IPS-20b (cell line): ENCODE results near the gene TRABD2B.

Experiments
- H3K27ac ChIP-seq: one replicate; pipeline ENCODE4 v1.5.1; 2013; ENCODE audit warnings: low read length
- H3K27me3 ChIP-seq: 2 replicates; pipeline ENCODE4 v1.6.1; 2013; ENCODE audit warnings: mild to moderate bottlenecking, low read length, inconsistent platforms; ENCODE audit not compliant: insufficient read depth
- H3K36me3 ChIP-seq: 2 replicates; pipeline ENCODE4 v1.6.1; 2013; ENCODE audit warnings: low read depth, mild to moderate bottlenecking, inconsistent platforms, low read length, moderate library complexity; ENCODE audit not compliant: insufficient read depth
- H3K4me1 ChIP-seq: 2 replicates; pipeline ENCODE4 v1.6.1; 2013; ENCODE audit warnings: mild to moderate bottlenecking, control low read depth, inconsistent platforms, low read length, moderate library complexity; ENCODE audit not compliant: insufficient read depth
- H3K4me3 ChIP-seq: 2 replicates; pipeline ENCODE4 v1.5.1; 2013; ENCODE audit warnings: mild to moderate bottlenecking, low read length, inconsistent platforms
- H3K9ac ChIP-seq: 2 replicates; pipeline ENCODE4 v1.6.1; 2013; ENCODE audit warnings: low read depth, mild to moderate bottlenecking, inconsistent platforms, low read length, moderate library complexity
- H3K9me3 ChIP-seq: 2 replicates; pipeline ENCODE4 v1.6.1; 2013; ENCODE audit warnings: mild to moderate bottlenecking, low read depth, low read length, inconsistent platforms; ENCODE audit not compliant: insufficient read depth

TRABD2B gene

DNA sequence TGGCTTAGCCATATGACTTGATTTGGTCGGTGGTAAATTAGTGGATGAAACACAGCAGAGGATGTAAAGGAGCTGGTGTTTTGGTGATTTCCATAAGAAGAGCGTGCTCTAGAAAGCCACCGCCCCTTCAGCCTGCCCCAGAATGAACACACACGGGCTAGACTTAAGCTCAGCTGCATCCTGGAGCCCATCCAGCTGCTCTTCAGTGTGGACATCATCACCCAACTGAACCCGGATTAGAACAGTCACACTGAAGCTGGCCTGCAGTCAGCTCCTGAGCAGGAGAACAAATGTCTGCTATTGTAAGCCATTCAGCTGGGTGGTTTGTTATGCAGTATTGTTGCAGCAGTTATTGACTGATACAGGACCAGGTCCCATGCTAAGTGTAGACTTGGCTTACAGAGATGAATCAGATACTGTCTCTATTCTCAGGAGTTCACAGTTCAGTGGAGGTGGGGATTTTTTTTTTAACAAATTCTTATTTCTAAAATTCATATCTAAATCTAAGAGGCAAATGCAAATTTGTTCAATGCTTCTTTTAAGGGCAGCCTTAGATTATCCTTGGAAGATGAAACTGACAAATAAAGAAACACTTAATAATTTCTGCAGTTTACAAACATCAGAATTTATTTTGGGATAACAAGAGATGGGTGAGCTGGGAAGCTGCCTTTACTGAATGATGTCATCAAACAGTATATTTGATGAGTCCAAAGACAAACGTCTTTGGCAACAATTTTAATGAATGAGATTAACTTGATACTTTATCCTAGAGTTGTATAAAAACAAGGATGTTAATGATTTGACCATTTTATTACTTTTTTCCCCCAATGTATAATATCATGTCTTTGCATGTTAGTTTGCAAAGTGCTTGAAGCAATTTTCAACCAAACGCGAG lies 251.2 kb downstream of the TRABD2B start:
- no peak overlapping the region for H3K9ac ChIP-seq

DNA sequence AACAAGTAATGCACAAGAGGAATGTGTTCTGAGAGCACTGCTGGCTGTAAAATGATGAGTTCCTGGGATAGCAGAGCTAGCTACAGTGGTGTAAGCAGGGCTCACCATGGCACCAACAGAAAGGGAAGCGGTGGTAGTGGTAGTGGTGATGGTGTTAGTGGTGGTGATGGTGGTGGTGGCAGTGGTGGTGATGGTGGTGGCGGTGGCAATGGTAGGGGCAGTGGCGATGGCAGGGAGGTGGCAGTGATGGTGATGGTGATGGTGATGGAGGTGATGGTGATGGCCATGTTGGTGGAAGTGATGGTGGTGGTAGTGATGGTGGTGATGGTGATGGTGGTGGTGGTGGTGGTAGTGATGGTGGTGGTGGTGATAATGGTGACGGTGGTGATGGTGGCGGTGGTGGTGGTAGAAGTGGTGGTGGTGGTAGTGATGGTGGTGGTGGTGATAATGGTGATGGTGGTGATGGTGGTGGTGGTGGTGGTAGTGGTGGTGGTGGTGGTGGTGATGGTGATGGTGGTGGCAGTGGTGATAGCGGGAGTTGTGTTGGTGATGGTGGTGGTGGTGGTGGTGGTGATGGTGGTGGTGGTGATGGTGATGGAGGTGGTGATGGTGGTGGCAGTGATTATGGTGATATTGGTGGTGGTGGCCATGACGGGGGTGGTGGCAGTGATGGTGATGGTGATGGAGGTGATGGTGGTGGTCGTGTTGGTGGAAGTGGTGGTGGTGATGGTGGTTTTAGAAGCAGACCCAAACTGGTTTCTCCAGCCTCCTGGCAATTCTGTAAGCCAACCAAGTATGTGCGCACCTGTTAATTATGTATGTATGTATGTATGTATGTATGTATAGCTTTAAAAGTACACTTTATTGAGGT lies 254.1 kb downstream of the TRABD2B start:
- no peaks in the 10 kb centered on the region for H3K36me3 ChIP-seq
- H3K4me1 ChIP-seq: no peaks in the 10 kb centered on the region
- H3K27ac ChIP-seq: no peak overlapping the region
- no peak overlapping the region for H3K4me3 ChIP-seq
- peaks cover 21% of the 10 kb centered on the region; the same call in 1 of the 2 replicates for H3K27me3 ChIP-seq
- 0 out of 2 replicates have a peak, but pooled peaks cover 5% of the 10 kb centered on the region for H3K9me3 ChIP-seq
- no peak overlapping the region for H3K9ac ChIP-seq

More for the DNA sequence above, 251.2 kb downstream of the TRABD2B start:
- no peak overlapping the region for H3K27ac ChIP-seq
- H3K9me3 ChIP-seq: 0 out of 2 replicates have a peak, but pooled peaks cover 4% of the 10 kb centered on the region
- no peaks in the 10 kb centered on the region for H3K36me3 ChIP-seq
- peaks cover 23% of the 10 kb centered on the region; the same call in 1 of the 2 replicates for H3K27me3 ChIP-seq
- H3K4me1 ChIP-seq: no peaks in the 10 kb centered on the region
- no peak overlapping the region for H3K4me3 ChIP-seq

- Histone ChIP-seq H3K36me3 (no peaks in the 10 kb centered on the region), H3K9ac (no peak overlapping the region), H3K9me3 (0 out of 2 replicates have a peak, but pooled peaks cover 5% of the 10 kb centered on the region), H3K4me3 (no peak overlapping the region), H3K27me3 (peaks cover 30% of the 10 kb centered on the region; the same call in 1 of the 2 replicates), H3K4me1 (no peaks in the 10 kb centered on the region), H3K27ac (no peak overlapping the region)
Measured at GRCh38 chr1:47738560-47739182, 258.5 kb downstream of the TRABD2B start.

DNA sequence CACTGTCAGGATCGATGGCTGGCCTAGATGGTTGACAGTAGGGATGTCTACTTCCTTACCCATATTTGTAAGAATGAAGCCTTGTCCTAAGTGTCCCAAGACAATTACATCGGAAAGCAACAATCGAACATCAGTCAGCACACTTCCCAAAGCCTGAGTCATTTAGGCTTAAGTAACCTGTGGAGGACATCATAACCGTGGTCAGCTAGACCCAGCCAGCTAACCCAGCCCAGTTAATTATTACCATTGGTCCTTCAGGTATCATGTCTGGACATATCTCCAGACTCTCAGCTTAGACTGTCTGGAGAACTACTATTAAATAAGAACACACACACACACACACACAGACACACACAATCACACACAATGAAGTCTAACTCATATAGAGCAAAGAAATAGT lies 264.7 kb downstream of the TRABD2B start:
- Histone ChIP-seq H3K4me1 (no peaks in the 10 kb centered on the region), H3K4me3 (no peak overlapping the region), H3K27me3 (peaks cover 35% of the 10 kb centered on the region), H3K9ac (no peak overlapping the region), H3K36me3 (no peaks in the 10 kb centered on the region), H3K27ac (no peak overlapping the region), H3K9me3 (no peaks in the 10 kb centered on the region)

- no peak overlapping the region for H3K27ac ChIP-seq
Measured at GRCh38 chr1:47731730-47732129, 265.5 kb downstream of the TRABD2B start.

DNA sequence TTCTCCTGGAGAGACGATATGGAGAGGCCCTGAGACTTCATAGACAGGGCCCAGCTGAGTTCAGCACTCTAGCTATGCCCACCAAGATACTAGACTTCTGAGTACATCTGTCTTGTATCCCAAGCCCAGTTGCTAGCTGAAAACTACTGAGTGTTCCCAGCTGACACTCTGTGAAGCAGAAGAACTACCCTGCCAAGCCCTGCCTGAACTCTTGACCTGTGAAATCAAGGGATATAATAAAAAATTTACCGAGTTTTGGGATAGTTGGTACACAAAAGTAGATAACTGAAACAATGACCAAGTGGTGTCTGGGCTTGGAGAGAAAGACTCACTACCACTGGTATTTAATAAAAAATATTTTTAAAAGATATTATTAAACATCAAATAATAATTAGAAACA lies 267.5 kb downstream of the TRABD2B start:
- no peak overlapping the region for H3K27ac ChIP-seq
- no peak overlapping the region for H3K9ac ChIP-seq
- H3K4me1 ChIP-seq: peaks cover 6% of the 10 kb centered on the region; the same call in 1 of the 2 replicates
- H3K27me3 ChIP-seq: peaks cover 41% of the 10 kb centered on the region
- no peak overlapping the region for H3K4me3 ChIP-seq
- H3K9me3 ChIP-seq: no peaks in the 10 kb centered on the region
- H3K36me3 ChIP-seq: no peaks in the 10 kb centered on the region

More at GRCh38 chr1:47731730-47732129, 265.5 kb downstream of the TRABD2B start:
- Histone ChIP-seq H3K27me3 (peaks cover 35% of the 10 kb centered on the region), H3K4me1 (no peaks in the 10 kb centered on the region), H3K4me3 (no peak overlapping the region), H3K9ac (no peak overlapping the region), H3K9me3 (no peaks in the 10 kb centered on the region), H3K36me3 (no peaks in the 10 kb centered on the region)

DNA sequence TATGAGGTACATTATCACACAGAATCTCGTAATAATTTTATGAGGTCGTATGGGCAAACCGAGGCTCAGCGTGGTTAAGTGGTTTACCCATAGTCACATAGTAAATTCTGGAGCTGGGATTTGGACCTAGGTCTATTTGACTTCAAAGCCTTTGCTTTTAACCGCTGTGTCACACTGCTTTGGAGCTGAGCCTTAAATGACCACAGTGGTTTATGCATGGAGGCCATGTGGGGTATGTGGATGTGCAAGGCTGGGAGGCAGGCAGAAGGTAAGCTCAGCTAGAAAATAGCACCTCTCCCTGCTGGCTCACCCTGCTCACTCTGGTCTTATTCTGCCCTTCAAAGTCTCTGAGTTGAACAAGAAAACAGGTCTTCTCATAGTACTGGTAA lies 269.5 kb downstream of the TRABD2B start:
- Histone ChIP-seq H3K4me3 (no peak overlapping the region), H3K27ac (no peak overlapping the region), H3K9me3 (no peaks in the 10 kb centered on the region), H3K36me3 (no peaks in the 10 kb centered on the region), H3K27me3 (peaks cover 61% of the 10 kb centered on the region), H3K9ac (no peak overlapping the region), H3K4me1 (peaks cover 9% of the 10 kb centered on the region; the same call in 1 of the 2 replicates)

DNA sequence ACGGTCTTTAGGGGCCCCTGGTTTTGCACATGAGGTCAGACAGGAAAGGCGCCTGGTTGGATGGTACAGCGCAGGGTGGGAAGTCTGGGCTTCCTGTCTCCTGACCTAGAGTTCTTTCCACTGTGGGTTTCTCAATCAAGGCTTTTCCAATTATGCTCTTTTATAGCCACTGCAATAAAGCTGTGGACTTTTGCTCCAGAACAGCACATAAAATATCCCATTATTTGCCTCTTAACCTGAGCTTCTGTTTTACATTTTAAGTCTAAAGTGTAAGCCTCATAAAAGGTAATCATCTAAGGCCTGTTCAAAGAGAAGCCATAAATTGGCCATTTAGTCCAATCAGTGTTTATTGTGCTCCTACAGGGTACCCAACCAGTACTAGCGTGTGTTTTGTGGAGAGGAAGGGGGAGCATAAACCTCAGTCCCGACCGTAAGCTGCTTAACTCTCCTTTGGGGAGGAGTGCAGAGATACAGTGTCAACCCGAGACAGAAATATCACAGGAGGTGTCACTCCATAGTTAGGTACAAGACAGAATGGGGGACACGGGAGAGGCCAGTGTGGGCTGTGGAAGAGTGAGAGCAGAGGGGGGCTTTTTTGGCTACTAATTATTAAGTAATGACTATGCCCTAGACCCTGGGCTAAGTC lies 270.0 kb downstream of the TRABD2B start:
- peaks cover 9% of the 10 kb centered on the region; the same call in 1 of the 2 replicates for H3K4me1 ChIP-seq
- no peaks in the 10 kb centered on the region for H3K9me3 ChIP-seq
- H3K9ac ChIP-seq: no peak overlapping the region
- no peak overlapping the region for H3K4me3 ChIP-seq
- no peak overlapping the region for H3K27ac ChIP-seq
- no peaks in the 10 kb centered on the region for H3K36me3 ChIP-seq
- H3K27me3 ChIP-seq: peaks cover 66% of the 10 kb centered on the region

- peaks cover 9% of the 10 kb centered on the region; the same call in 1 of the 2 replicates for H3K4me1 ChIP-seq
- no peaks in the 10 kb centered on the region for H3K9me3 ChIP-seq
- no peaks in the 10 kb centered on the region for H3K36me3 ChIP-seq
- peaks cover 71% of the 10 kb centered on the region for H3K27me3 ChIP-seq
- H3K27ac ChIP-seq: no peak overlapping the region
- H3K9ac ChIP-seq: no peak overlapping the region
- H3K4me3 ChIP-seq: peak overlapping the region; percentile 52; the same call in 1 of the 2 replicates
Measured at GRCh38 chr1:47725992-47726855, 271.0 kb downstream of the TRABD2B start.

DNA sequence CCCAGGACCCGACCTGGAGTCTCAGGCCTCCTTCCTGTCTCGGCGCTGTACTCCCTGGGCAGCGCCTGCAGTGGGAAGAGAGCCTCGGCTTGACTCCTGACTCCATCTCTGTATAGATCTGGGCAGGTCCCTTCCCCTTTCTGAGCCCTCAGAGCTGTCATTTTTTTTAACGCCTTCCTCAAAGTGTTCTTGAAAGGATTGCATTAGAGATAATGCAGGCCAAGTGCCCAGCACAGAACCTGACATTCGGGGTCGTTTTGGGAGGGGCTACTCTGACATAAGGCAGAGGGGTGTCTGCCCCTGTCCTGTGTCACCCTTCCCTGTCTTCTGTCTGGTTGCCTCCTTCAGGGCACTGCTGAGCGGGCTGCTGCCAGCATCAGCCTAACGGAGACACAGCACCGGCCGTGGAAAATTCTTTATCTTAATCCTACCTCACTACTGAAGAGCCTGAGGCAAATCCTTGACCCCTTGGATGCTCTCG lies 271.6 kb downstream of the TRABD2B start:
- Histone ChIP-seq H3K9ac (no peak overlapping the region; the same call in 1 of the 2 replicates), H3K36me3 (no peaks in the 10 kb centered on the region), H3K4me3 (peak overlapping the region; percentile 52; the same call in 1 of the 2 replicates), H3K4me1 (peaks cover 9% of the 10 kb centered on the region; the same call in 1 of the 2 replicates), H3K27me3 (peaks cover 78% of the 10 kb centered on the region), H3K27ac (no peak overlapping the region), H3K9me3 (no peaks in the 10 kb centered on the region)
